Measurements from ENCODE around the gene OR5AU1.

Gene OR5AU1

GRCh38 chr14:21202463-21203358 is 46.8 kb upstream of the OR5AU1 start:
- TF ChIP-seq ZBTB7A (IDR thresholded peaks at IDR 0.05; ENCODE audit: low read depth) = no peak
- TF ChIP-seq TAF1 (IDR thresholded peaks at IDR 0.05; ENCODE audit: low read depth) = no peak
- TF ChIP-seq USF1 (IDR thresholded peaks at IDR 0.05) = no peak
- TF ChIP-seq, protein P1, sequence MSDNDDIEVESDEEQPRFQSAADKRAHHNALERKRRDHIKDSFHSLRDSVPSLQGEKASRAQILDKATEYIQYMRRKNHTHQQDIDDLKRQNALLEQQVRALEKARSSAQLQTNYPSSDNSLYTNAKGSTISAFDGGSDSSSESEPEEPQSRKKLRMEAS (IDR thresholded peaks at IDR 0.05) = no peak
- no peak for TF ChIP-seq EGR1 (IDR thresholded peaks at IDR 0.05)
- TF ChIP-seq FOXM1 (IDR thresholded peaks at IDR 0.05; ENCODE audit: borderline replicate concordance, low read depth) = no peak
- TF ChIP-seq CREB1 (IDR thresholded peaks at IDR 0.05; ENCODE audit: low read depth) = no peak
- TF ChIP-seq RAD21 (IDR thresholded peaks at IDR 0.05; ENCODE audit: low read depth) = no peak
- TF ChIP-seq TEAD4 (IDR thresholded peaks at IDR 0.05) = no peak
- TF ChIP-seq YY1 (IDR thresholded peaks at IDR 0.05; ENCODE audit: low read depth) = no peak
- TF ChIP-seq REST (IDR thresholded peaks at IDR 0.05; ENCODE audit: low read depth) = no peak
- TF ChIP-seq TCF12 (IDR thresholded peaks at IDR 0.05; ENCODE audit: low read depth) = no peak
- no peak for TF ChIP-seq CEBPB (IDR thresholded peaks at IDR 0.05)
- TF ChIP-seq NFIC (IDR thresholded peaks at IDR 0.05) = no peak
- TF ChIP-seq EP300 (IDR thresholded peaks at IDR 0.05; ENCODE audit: borderline replicate concordance) = no peak

DNA sequence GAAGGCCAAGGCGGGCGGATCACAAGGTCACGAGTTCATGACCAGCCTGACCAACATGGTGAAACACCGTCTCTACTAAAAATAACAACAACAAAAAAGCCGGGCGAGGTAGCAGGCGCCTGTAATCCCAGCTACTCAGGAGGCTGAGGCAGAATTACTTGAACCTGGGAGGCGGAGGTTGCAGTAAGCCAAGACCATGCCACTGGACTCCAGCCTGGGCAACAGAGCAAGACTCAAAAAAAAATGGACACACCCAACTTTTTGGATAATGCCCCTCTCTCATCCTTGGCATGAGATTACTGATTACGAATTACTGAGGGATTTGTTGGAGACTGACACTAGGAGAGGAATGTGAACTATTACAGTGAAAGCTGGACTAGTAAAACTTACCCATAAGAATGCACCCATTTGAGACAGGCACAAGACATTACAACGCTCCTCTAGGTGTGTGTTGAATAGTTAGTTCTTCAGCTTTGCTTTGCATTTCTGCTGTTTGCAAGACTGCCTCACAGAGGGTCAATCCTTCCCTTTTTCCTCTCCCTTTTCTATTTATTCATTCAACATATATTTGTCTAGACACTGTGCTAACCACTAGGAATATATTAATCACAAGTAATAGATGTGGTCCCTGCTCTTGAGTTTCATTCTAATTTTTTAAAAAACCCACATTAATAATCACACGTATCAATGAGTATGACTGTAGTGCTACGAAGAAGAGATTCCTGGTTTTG is 46.0 kb upstream of the OR5AU1 start:
- TF ChIP-seq TEAD4 (IDR thresholded peaks at IDR 0.05) = no peak
- TF ChIP-seq FOXM1 (IDR thresholded peaks at IDR 0.05; ENCODE audit: borderline replicate concordance, low read depth) = no peak

- TF ChIP-seq ZBTB7A (IDR thresholded peaks at IDR 0.05; ENCODE audit: low read depth) = no peak
- no peak for TF ChIP-seq CEBPB (IDR thresholded peaks at IDR 0.05)
- TF ChIP-seq EP300 (IDR thresholded peaks at IDR 0.05; ENCODE audit: borderline replicate concordance) = no peak
- no peak for TF ChIP-seq USF1 (IDR thresholded peaks at IDR 0.05)
- TF ChIP-seq TAF1 (IDR thresholded peaks at IDR 0.05; ENCODE audit: low read depth) = no peak
- TF ChIP-seq CREB1 (IDR thresholded peaks at IDR 0.05; ENCODE audit: low read depth) = no peak
- TF ChIP-seq TCF12 (IDR thresholded peaks at IDR 0.05; ENCODE audit: low read depth) = no peak
- TF ChIP-seq, protein P1 (IDR thresholded peaks at IDR 0.05) = no peak
- no peak for TF ChIP-seq FOXM1 (IDR thresholded peaks at IDR 0.05; ENCODE audit: borderline replicate concordance, low read depth)
- TF ChIP-seq EGR1 (IDR thresholded peaks at IDR 0.05) = no peak
- no peak for TF ChIP-seq REST (IDR thresholded peaks at IDR 0.05; ENCODE audit: low read depth)
- TF ChIP-seq RAD21 (IDR thresholded peaks at IDR 0.05; ENCODE audit: low read depth) = no peak
Measured at GRCh38 chr14:21200752-21201461, 45.0 kb upstream of the OR5AU1 start.

- TF ChIP-seq, protein P1 (IDR thresholded peaks at IDR 0.05) = no peak
- TF ChIP-seq REST (IDR thresholded peaks at IDR 0.05; ENCODE audit: low read depth) (no peak), EGR1 (IDR thresholded peaks at IDR 0.05) (no peak), NFIC (IDR thresholded peaks at IDR 0.05) (no peak), TCF12 (IDR thresholded peaks at IDR 0.05; ENCODE audit: low read depth) (no peak), USF1 (IDR thresholded peaks at IDR 0.05) (no peak), TAF1 (IDR thresholded peaks at IDR 0.05; ENCODE audit: low read depth) (no peak), FOXM1 (IDR thresholded peaks at IDR 0.05; ENCODE audit: borderline replicate concordance, low read depth) (no peak), EP300 (IDR thresholded peaks at IDR 0.05; ENCODE audit: borderline replicate concordance) (no peak), ZBTB7A (IDR thresholded peaks at IDR 0.05; ENCODE audit: low read depth) (no peak)
Measured at GRCh38 chr14:21199611-21200560, 44.0 kb upstream of the OR5AU1 start.
